ENCODE data around the gene SH3RF3.

SH3RF3 gene

GRCh38 chr2:109153005-109153784, 24.2 kb downstream of the SH3RF3 start:
- H3K27ac ChIP-seq: no peak overlapping the region
- no peak for TF ChIP-seq CTCF (conservative IDR thresholded peaks at IDR 0.05)

- no peak overlapping the region for H3K27ac ChIP-seq
- TF ChIP-seq CTCF (conservative IDR thresholded peaks at IDR 0.05): no peak
Measured at GRCh38 chr2:109153807-109154206, 24.8 kb downstream of the SH3RF3 start.

GRCh38 chr2:109154226-109154625, 25.2 kb downstream of the SH3RF3 start:
- TF ChIP-seq CTCF (conservative IDR thresholded peaks at IDR 0.05): no peak
- H3K27ac ChIP-seq: no peak overlapping the region

GRCh38 chr2:109155553-109156451, 26.8 kb downstream of the SH3RF3 start:
- no peak overlapping the region for H3K27ac ChIP-seq
- TF ChIP-seq CTCF (conservative IDR thresholded peaks at IDR 0.05): no peak

- H3K27ac ChIP-seq: no peak overlapping the region
Measured at GRCh38 chr2:109157563-109158105, 28.6 kb downstream of the SH3RF3 start.

GRCh38 chr2:109158237-109158636, 29.2 kb downstream of the SH3RF3 start:
- TF ChIP-seq CTCF (conservative IDR thresholded peaks at IDR 0.05): no peak
- no peak overlapping the region for H3K27ac ChIP-seq

More at GRCh38 chr2:109157563-109158105, 28.6 kb downstream of the SH3RF3 start:
- TF ChIP-seq CTCF (conservative IDR thresholded peaks at IDR 0.05): no peak

GRCh38 chr2:109159096-109159495, 30.1 kb downstream of the SH3RF3 start:
- no peak for TF ChIP-seq CTCF (conservative IDR thresholded peaks at IDR 0.05)

More at GRCh38 chr2:109159096-109159495, 30.1 kb downstream of the SH3RF3 start:
- H3K27ac ChIP-seq: no peak overlapping the region
